AG04449 (cell line): ENCODE measurements around the gene KIF6.

Source experiments
- CTCF ChIA-PET: fragments of 350-600 bp; formaldehyde crosslinking; extraction: SDS; loops from one replicate; lab custom pipeline; 2021; ENCODE audit warnings: antibody characterized with exemption; lab: Yijun Ruan, JAX
- POLR2A ChIA-PET: fragments of 400-600, 350-600 bp; formaldehyde crosslinking; extraction: SDS; loops from one replicate; lab custom pipeline; 2020; ENCODE audit warnings: antibody characterized with exemption, inconsistent platforms; lab: Yijun Ruan, JAX
- DNase-seq: peaks from one replicate; pipeline ENCODE4 v3.0.0-alpha.2; 2010; ENCODE audit warnings: low read depth, low spot score
- H3K4me3 ChIP-seq: 2 replicates; pipeline ENCODE4 v1.5.1; 2011; ENCODE audit warnings: low read depth, mild to moderate bottlenecking, control low read depth, low read length
- CTCF ChIP-seq: IDR thresholded peaks from one replicate; pipeline ENCODE4 v1.5.1; 2011; ENCODE audit warnings: mild to moderate bottlenecking, moderate library complexity, low read length, control low read depth, inconsistent platforms; ENCODE audit not compliant: insufficient read depth; ENCODE audit errors: missing control alignments

KIF6 gene

DNA sequence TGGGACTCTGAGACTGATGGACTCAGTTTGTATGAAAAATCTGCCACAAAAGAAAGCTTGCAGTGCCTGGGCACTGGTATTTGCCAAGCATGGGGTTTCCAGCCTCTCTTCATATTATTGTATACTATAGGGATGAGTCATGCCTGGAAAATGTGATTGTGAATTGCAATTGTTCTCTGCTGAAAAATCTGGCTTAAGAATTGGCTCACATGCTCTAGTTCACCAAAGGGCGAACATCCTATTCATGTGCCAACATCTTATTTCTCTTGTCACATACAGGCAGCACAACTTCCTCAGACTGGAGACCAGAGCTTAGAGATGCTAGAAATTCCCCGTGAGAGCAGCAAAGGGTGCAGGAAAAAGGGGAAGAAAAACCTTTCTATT, 299.1 kb downstream of the KIF6 start:
- no peak for TF ChIP-seq CTCF
- ChIA-PET CTCF (no interaction called here), POLR2A (no interaction called here)
- no peak overlapping the region for H3K4me3 ChIP-seq
- no peak for DNase-seq

DNA sequence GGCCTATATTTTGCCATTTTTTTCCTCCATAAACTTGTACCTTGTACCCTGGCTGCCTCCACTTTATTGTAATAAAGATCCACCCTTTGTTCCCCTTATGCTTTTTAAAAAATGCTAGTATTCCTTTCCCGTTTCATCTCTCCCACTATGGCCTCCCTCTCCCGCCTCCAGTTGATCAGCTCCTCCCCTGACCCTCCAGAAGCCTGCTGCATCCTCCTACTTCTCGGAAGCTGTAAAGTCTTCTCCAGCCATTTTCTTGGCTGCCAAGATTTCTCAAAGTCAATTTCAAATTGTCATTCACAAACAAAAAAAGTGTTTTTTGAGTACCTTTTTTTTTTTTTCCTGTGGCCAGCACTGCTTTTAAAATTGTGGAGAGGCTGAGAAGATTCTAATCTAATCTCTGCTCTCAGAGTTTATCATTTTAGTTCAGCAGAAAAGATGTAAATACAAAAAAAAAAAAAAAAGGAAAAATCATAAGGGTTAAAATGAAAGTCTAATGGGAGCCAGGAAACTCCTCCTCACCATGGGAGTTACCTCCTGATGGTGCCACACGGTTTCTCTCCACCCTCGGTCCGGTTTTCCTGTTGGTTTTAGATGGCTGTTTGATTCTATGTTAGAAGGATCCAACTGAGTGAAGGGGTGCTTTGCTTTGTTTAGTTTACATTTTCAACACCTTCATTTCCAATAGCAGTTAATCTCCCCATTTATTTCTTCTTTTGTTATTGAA, 299.7 kb downstream of the KIF6 start:
- ChIA-PET CTCF (no interaction called here), POLR2A (no interaction called here)
- no peak for DNase-seq
- H3K4me3 ChIP-seq = no peak overlapping the region
- TF ChIP-seq CTCF = no peak

DNA sequence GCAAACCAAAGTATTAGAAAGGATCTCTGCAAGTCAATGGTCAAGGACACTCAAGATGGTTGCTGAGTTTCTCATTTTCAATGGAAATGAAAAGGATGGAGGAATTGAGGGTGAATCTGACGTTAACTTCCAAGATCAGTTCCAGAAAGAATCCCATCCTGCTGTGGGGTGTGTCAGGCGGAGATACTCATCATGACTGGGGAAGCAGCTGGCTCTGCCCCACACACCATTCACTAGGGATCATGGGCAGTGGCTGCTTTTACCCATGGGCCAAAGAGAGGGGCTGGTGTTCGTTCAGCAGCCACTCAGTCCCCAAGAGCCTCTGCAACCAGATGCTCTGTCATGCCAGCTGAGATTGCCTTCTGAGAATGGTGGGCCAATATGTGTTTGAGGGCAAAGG, 300.4 kb downstream of the KIF6 start:
- no peak for DNase-seq
- no peak for TF ChIP-seq CTCF
- POLR2A ChIA-PET = no interaction called here
- CTCF ChIA-PET = interaction anchor here (0.9 kb wide), 1 partner anchor 468 kb away, joined by 3 read pairs; no protein-coding TSS in a partner anchor
- H3K4me3 ChIP-seq = no peak overlapping the region

- CTCF ChIA-PET = no interaction called here
- DNase-seq = no peak
- POLR2A ChIA-PET = no interaction called here
- no peak for TF ChIP-seq CTCF
- H3K4me3 ChIP-seq = no peak overlapping the region
These were observed 303.0 kb downstream of the KIF6 start for GRCh38 chr6:39422238-39422637.

DNA sequence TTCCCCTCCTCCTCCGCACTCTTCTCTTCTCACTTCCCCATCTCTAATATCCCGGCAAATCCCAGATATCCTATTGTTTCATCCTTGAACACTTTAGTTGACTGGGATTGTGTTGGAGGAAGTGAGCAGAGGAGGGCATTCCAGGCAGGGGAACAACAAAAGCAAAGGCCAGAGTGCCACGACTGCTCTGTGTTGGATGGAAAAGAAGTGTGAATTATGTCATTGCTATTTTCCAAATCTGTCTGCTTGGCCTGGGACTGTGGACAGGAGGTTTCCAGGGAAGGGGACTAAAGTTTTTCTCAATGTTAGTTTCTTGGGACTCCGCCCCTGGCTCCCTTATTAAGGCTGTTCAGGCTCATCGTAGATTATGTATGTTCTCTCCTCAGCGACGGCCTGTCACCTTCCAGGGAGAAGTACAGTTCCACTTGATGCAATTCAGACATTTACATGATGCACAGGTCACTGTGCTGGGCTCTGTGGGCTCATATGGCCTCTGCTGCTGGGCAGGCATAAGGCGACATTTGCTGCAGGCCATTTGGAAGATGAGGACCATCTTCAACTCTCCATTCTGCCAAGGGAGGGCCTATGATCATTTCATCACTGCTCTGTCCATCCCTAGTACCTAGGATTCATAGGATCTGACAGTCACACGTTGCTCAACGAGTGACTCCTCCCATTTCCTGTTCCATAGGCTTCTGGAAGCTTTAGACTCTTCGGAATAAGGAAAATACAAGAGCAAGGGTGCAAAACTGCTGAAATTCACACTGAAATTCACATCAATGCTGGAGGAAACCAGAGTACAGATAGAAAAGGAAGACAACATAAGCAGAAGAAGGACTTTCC, 303.6 kb downstream of the KIF6 start:
- DNase-seq = no peak
- H3K4me3 ChIP-seq = no peak overlapping the region
- no peak for TF ChIP-seq CTCF
- POLR2A ChIA-PET = no interaction called here
- CTCF ChIA-PET = no interaction called here
